NCI-H2171 treated with DMSO at 0.1 percent for 48 hours (cell line): ENCODE measurements around the gene WFS1.

Source experiments
- DNase-seq: peaks from one replicate; lab custom pipeline; 2025; lab: John Stamatoyannopoulos, UW

Gene WFS1

GRCh38 chr4:6338951-6339817, 69.5 kb downstream of the WFS1 start:
- no peak for DNase-seq

GRCh38 chr4:6339818-6340445, 70.3 kb downstream of the WFS1 start:
- no peak for DNase-seq

- no peak for DNase-seq
Observed at GRCh38 chr4:6340446-6341015, 70.9 kb downstream of the WFS1 start.

GRCh38 chr4:6341696-6342095, 72.0 kb downstream of the WFS1 start:
- no peak for DNase-seq

- peak; percentile 78 for DNase-seq
Observed at GRCh38 chr4:6342530-6343293, 73.1 kb downstream of the WFS1 start.

- peak; percentile 24 for DNase-seq
Observed at GRCh38 chr4:6343939-6344408, 74.3 kb downstream of the WFS1 start.

- no peak for DNase-seq
Observed at GRCh38 chr4:6345096-6345830, 75.6 kb downstream of the WFS1 start.

- DNase-seq: no peak
Observed at GRCh38 chr4:6345866-6346265, 76.2 kb downstream of the WFS1 start.

- DNase-seq: no peak
Observed at GRCh38 chr4:6346373-6347110, 76.9 kb downstream of the WFS1 start.

- DNase-seq: no peak
Observed at GRCh38 chr4:6347511-6348045, 77.9 kb downstream of the WFS1 start.

GRCh38 chr4:6348408-6348807, 78.8 kb downstream of the WFS1 start:
- DNase-seq: no peak

- DNase-seq: no peak
Observed at GRCh38 chr4:6349896-6350603, 80.4 kb downstream of the WFS1 start.

- no peak for DNase-seq
Observed at GRCh38 chr4:6350646-6351045, 81.0 kb downstream of the WFS1 start.

GRCh38 chr4:6351246-6352000, 81.8 kb downstream of the WFS1 start:
- no peak for DNase-seq

- peak; percentile 75 for DNase-seq
Observed at GRCh38 chr4:6352031-6352692, 82.5 kb downstream of the WFS1 start.
